HEK293 (cell line): Measurements from ENCODE around the gene RIMKLB.

ENCODE experiments used
- CTCF ChIA-PET: fragments of 350-600 bp; formaldehyde crosslinking; extraction: SDS; loops from one replicate; lab custom pipeline; 2021; ENCODE audit warnings: antibody characterized with exemption; lab: Yijun Ruan, JAX
- POLR2A ChIA-PET: fragments of 300-600 bp; formaldehyde crosslinking; extraction: SDS; loops from one replicate; lab custom pipeline; 2020; ENCODE audit warnings: antibody characterized with exemption, inconsistent platforms; lab: Yijun Ruan, JAX
- H3K27ac ChIP-seq: fragments of 200-500 bp; sonication (Bioruptor generic); 2 replicates; pipeline ENCODE4 v1.5.1; 2014; ENCODE audit warnings: low read depth, low read length, control low read depth, inconsistent platforms; ENCODE audit errors: extremely low read depth
- H3K36me3 ChIP-seq, 2 experiments: fragments of 200-500 bp in 1 of 2; sonication (Bioruptor generic) in 1 of 2; 1 replicate in 1 of 2; 2 replicates in 1 of 2; pipeline ENCODE4 v1.5.1; 2014 to 2017; ENCODE audit warnings: inconsistent platforms in 2 of 2, low read length in 2 of 2; ENCODE audit not compliant: control insufficient read depth in 2 of 2, insufficient read depth in 1 of 2
- H3K4me1 ChIP-seq: fragments of 200-500 bp; sonication (Bioruptor generic); 2 replicates; pipeline ENCODE4 v1.5.1; 2014; ENCODE audit warnings: mild to moderate bottlenecking, low read length, inconsistent platforms; ENCODE audit not compliant: control insufficient read depth, insufficient read depth
- H3K4me3 ChIP-seq: 2 replicates; pipeline ENCODE4 v1.5.1; 2011; ENCODE audit warnings: low read depth, mild to moderate bottlenecking, control low read depth, low read length, moderate library complexity
- H3K9me3 ChIP-seq: fragments of 200-500 bp; sonication (Bioruptor generic); 2 replicates; pipeline ENCODE4 v1.5.1; 2014; ENCODE audit warnings: low read depth, low read length, inconsistent platforms; ENCODE audit not compliant: control insufficient read depth, insufficient read depth
- KLF1 ChIP-seq: fragments of 450-650 bp; formaldehyde crosslinking; IDR thresholded peaks from 2 replicates; pipeline ENCODE4 v1.5.1; 2016; ENCODE audit warnings: missing biosample characterization, missing genetic modification characterization
- SCRT1 ChIP-seq: fragments of 450-650 bp; formaldehyde crosslinking; IDR thresholded peaks from 2 replicates; pipeline ENCODE4 v1.5.1; 2016; ENCODE audit warnings: missing biosample characterization, missing genetic modification characterization, borderline replicate concordance
- ZNF133 ChIP-seq: fragments of 450-650 bp; formaldehyde crosslinking; IDR thresholded peaks from 2 replicates; pipeline ENCODE4 v1.5.1; 2016; ENCODE audit warnings: missing biosample characterization, missing genetic modification characterization
- ZNF155 ChIP-seq: fragments of 450-650 bp; formaldehyde crosslinking; IDR thresholded peaks from 2 replicates; pipeline ENCODE4 v1.5.1; 2016; ENCODE audit warnings: missing biosample characterization, missing genetic modification characterization
- ZNF175 ChIP-seq: fragments of 450-650 bp; formaldehyde crosslinking; IDR thresholded peaks from 2 replicates; pipeline ENCODE4 v1.5.1; 2016; ENCODE audit warnings: missing biosample characterization, missing genetic modification characterization
- ZNF211 ChIP-seq: fragments of 450-650 bp; formaldehyde crosslinking; IDR thresholded peaks from 2 replicates; pipeline ENCODE4 v1.5.1; 2016; ENCODE audit warnings: low read depth, missing biosample characterization, missing genetic modification characterization
- ZNF23 ChIP-seq: fragments of 450-650 bp; formaldehyde crosslinking; IDR thresholded peaks from 2 replicates; pipeline ENCODE4 v1.5.1; 2016; ENCODE audit warnings: missing biosample characterization, missing genetic modification characterization, borderline replicate concordance
- ZNF366 ChIP-seq: fragments of 450-650 bp; formaldehyde crosslinking; conservative IDR thresholded peaks from 2 replicates; pipeline ENCODE4 v1.5.1; 2016; ENCODE audit warnings: missing biosample characterization, missing genetic modification characterization
- ZNF37A ChIP-seq: fragments of 450-650 bp; IDR thresholded peaks from 2 replicates; pipeline ENCODE4 v1.5.1; 2018; ENCODE audit warnings: missing biosample characterization, missing genetic modification characterization
- ZNF416 ChIP-seq: fragments of 450-650 bp; formaldehyde crosslinking; IDR thresholded peaks from 2 replicates; pipeline ENCODE4 v1.5.1; 2016; ENCODE audit warnings: missing biosample characterization, missing genetic modification characterization
- ZNF433 ChIP-seq: fragments of 450-650 bp; formaldehyde crosslinking; IDR thresholded peaks from 2 replicates; pipeline ENCODE4 v1.5.1; 2016; ENCODE audit warnings: missing biosample characterization, missing genetic modification characterization, low read depth
- ZNF555 ChIP-seq: fragments of 450-650 bp; formaldehyde crosslinking; conservative IDR thresholded peaks from 2 replicates; pipeline ENCODE4 v1.5.1; 2017; ENCODE audit warnings: missing biosample characterization, mild to moderate bottlenecking, missing genetic modification characterization, inconsistent platforms
- ZNF626 ChIP-seq: fragments of 450-650 bp; sonication (Bioruptor Pico); formaldehyde crosslinking; IDR thresholded peaks from 2 replicates; pipeline ENCODE4 v1.5.1; 2018; ENCODE audit warnings: missing biosample characterization, missing genetic modification characterization, inconsistent platforms
- TF ChIP-seq, protein P1 (sequence below): fragments of 450-650 bp; formaldehyde crosslinking; IDR thresholded peaks from 2 replicates; pipeline ENCODE4 v1.5.1; 2017; ENCODE audit warnings: missing biosample characterization, missing genetic modification characterization
- TF ChIP-seq, protein P2 (sequence below): fragments of 450-650 bp; formaldehyde crosslinking; IDR thresholded peaks from 2 replicates; pipeline ENCODE4 v1.5.1; 2016; ENCODE audit warnings: missing biosample characterization, missing genetic modification characterization
- TF ChIP-seq, protein P3 (sequence below): fragments of 450-650 bp; formaldehyde crosslinking; IDR thresholded peaks from 2 replicates; pipeline ENCODE4 v1.5.1; 2016; ENCODE audit warnings: missing biosample characterization, missing genetic modification characterization
- TF ChIP-seq, protein P4 (sequence below): sonication (generic); formaldehyde crosslinking; IDR thresholded peaks from 2 replicates; pipeline ENCODE4 v1.8.1; 2022; ENCODE audit warnings: mild to moderate bottlenecking, moderate library complexity, missing genetic modification reagents

The RIMKLB gene

DNA sequence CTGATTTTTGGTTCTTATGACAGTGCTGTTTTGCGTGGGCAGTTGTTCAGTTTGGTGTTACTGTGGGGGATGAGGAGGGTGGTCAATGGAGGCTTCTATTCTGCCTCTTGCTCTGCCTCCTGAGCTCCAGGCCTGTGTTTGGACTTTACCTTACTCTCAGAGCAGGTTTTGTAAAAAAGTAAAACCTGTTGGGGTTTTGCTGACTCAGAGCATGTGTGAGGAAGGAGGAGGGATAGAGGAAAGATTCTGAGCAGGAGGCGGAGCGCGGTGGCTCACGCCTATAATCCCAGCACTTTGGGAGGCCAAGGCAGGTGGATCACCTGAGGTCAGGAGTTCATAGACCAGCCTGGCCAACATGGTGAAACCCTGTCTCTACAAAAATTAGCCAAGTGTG, 131.3 kb downstream of the RIMKLB start:
- Histone ChIP-seq H3K9me3 (no peaks in the 10 kb centered on the region), H3K27ac (no peak overlapping the region), H3K36me3 (no peaks in the 10 kb centered on the region), H3K4me1 (no peaks in the 10 kb centered on the region), H3K4me3 (no peak overlapping the region)
- CTCF ChIA-PET, result interaction anchor here (1.2 kb wide), 1 partner anchor 148 kb away, joined by 3 read pairs; no protein-coding TSS in a partner anchor
- TF ChIP-seq SCRT1 (no peak), ZNF433 (tag by site-specific recombination) (no peak), ZNF366 (tag by site-specific recombination) (no peak), ZNF175 (tag by site-specific recombination) (no peak), ZNF416 (tag by site-specific recombination) (no peak)
- TF ChIP-seq, protein P1, sequence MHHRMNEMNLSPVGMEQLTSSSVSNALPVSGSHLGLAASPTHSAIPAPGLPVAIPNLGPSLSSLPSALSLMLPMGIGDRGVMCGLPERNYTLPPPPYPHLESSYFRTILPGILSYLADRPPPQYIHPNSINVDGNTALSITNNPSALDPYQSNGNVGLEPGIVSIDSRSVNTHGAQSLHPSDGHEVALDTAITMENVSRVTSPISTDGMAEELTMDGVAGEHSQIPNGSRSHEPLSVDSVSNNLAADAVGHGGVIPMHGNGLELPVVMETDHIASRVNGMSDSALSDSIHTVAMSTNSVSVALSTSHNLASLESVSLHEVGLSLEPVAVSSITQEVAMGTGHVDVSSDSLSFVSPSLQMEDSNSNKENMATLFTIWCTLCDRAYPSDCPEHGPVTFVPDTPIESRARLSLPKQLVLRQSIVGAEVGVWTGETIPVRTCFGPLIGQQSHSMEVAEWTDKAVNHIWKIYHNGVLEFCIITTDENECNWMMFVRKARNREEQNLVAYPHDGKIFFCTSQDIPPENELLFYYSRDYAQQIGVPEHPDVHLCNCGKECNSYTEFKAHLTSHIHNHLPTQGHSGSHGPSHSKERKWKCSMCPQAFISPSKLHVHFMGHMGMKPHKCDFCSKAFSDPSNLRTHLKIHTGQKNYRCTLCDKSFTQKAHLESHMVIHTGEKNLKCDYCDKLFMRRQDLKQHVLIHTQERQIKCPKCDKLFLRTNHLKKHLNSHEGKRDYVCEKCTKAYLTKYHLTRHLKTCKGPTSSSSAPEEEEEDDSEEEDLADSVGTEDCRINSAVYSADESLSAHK, result no peak
- POLR2A ChIA-PET, result interaction anchor here (0.7 kb wide), 1 partner anchor 12 kb away, joined by 6 read pairs; no protein-coding TSS in a partner anchor

DNA sequence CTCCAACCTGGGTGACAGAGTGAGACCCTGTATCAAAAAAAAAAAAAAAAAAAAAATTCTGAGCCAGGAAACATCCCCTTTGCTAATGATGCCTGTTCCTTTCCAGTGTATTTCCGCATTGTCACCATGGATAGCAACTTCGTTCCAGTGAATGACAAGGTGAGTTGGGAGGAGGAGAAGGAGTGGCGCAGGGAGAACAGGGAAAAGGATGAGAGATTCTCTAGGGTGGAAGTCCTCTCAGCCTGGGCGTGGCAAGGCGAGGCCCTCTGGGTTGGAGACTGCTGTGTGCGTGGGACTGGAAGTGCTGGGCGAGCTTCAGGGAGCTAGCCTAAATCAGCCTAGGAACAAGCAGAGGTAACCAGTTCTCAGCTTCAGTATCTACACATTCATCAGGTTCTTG, 131.8 kb downstream of the RIMKLB start:
- H3K4me1 ChIP-seq, result no peaks in the 10 kb centered on the region
- H3K9me3 ChIP-seq, result no peaks in the 10 kb centered on the region
- H3K27ac ChIP-seq, result no peak overlapping the region
- no peaks in the 10 kb centered on the region for H3K36me3 ChIP-seq
- no peak for TF ChIP-seq ZNF23 (tag by site-specific recombination)
- no peak for TF ChIP-seq ZNF155 (tag by site-specific recombination)
- TF ChIP-seq KLF1 (tag by site-specific recombination), result peak; percentile 30; the same call in 1 of the 2 replicates
- TF ChIP-seq, protein P2, sequence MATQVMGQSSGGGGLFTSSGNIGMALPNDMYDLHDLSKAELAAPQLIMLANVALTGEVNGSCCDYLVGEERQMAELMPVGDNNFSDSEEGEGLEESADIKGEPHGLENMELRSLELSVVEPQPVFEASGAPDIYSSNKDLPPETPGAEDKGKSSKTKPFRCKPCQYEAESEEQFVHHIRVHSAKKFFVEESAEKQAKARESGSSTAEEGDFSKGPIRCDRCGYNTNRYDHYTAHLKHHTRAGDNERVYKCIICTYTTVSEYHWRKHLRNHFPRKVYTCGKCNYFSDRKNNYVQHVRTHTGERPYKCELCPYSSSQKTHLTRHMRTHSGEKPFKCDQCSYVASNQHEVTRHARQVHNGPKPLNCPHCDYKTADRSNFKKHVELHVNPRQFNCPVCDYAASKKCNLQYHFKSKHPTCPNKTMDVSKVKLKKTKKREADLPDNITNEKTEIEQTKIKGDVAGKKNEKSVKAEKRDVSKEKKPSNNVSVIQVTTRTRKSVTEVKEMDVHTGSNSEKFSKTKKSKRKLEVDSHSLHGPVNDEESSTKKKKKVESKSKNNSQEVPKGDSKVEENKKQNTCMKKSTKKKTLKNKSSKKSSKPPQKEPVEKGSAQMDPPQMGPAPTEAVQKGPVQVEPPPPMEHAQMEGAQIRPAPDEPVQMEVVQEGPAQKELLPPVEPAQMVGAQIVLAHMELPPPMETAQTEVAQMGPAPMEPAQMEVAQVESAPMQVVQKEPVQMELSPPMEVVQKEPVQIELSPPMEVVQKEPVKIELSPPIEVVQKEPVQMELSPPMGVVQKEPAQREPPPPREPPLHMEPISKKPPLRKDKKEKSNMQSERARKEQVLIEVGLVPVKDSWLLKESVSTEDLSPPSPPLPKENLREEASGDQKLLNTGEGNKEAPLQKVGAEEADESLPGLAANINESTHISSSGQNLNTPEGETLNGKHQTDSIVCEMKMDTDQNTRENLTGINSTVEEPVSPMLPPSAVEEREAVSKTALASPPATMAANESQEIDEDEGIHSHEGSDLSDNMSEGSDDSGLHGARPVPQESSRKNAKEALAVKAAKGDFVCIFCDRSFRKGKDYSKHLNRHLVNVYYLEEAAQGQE (tag by site-specific recombination), result peak; percentile 89
- ChIA-PET CTCF (no interaction called here), POLR2A (interaction anchor here (0.7 kb wide), 1 partner anchor 12 kb away, joined by 6 read pairs; no protein-coding TSS in a partner anchor)
- H3K4me3 ChIP-seq, result no peak overlapping the region

DNA sequence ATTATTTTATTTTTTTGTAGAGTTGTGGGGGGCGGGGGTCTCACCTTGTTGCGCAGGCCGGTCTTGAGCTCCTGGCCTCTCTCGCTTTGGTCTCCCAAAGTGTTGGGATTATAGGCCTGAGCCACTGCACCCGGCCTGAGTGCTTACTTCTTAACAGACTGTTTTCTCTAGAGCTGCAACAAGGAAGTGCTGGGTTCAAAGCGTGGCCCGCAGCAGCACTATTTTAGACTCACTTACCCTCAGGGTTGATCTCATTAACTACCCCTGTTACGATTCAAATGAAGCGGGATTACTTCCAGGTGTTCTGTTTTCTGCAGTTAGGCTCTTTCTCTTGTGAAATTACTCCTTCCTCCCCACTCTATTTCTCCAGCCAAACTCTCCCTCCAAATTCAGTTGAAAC, 133.3 kb downstream of the RIMKLB start:
- Histone ChIP-seq H3K27ac (no peak overlapping the region), H3K36me3 (no peaks in the 10 kb centered on the region), H3K4me1 (no peaks in the 10 kb centered on the region), H3K9me3 (no peaks in the 10 kb centered on the region), H3K4me3 (no peak overlapping the region)
- ChIA-PET POLR2A (no interaction called here), CTCF (interaction anchor here (0.5 to 0.6 kb wide), 2 partner anchors 102 to 174 kb away, joined by 3 read pairs; no protein-coding TSS in a partner anchor)
- TF ChIP-seq ZNF211 (tag by site-specific recombination), result no peak
- no peak for TF ChIP-seq ZNF133
- TF ChIP-seq, protein P3, sequence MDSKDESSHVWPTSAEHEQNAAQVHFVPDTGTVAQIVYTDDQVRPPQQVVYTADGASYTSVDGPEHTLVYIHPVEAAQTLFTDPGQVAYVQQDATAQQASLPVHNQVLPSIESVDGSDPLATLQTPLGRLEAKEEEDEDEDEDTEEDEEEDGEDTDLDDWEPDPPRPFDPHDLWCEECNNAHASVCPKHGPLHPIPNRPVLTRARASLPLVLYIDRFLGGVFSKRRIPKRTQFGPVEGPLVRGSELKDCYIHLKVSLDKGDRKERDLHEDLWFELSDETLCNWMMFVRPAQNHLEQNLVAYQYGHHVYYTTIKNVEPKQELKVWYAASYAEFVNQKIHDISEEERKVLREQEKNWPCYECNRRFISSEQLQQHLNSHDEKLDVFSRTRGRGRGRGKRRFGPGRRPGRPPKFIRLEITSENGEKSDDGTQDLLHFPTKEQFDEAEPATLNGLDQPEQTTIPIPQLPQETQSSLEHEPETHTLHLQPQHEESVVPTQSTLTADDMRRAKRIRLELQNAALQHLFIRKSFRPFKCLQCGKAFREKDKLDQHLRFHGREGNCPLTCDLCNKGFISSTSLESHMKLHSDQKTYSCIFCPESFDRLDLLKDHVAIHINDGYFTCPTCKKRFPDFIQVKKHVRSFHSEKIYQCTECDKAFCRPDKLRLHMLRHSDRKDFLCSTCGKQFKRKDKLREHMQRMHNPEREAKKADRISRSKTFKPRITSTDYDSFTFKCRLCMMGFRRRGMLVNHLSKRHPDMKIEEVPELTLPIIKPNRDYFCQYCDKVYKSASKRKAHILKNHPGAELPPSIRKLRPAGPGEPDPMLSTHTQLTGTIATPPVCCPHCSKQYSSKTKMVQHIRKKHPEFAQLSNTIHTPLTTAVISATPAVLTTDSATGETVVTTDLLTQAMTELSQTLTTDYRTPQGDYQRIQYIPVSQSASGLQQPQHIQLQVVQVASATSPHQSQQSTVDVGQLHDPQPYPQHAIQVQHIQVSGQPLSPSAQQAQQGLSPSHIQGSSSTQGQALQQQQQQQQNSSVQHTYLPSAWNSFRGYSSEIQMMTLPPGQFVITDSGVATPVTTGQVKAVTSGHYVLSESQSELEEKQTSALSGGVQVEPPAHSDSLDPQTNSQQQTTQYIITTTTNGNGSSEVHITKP (tag by site-specific recombination), result no peak
- TF ChIP-seq ZNF37A (tag by site-specific recombination), result no peak
- TF ChIP-seq, protein P4, sequence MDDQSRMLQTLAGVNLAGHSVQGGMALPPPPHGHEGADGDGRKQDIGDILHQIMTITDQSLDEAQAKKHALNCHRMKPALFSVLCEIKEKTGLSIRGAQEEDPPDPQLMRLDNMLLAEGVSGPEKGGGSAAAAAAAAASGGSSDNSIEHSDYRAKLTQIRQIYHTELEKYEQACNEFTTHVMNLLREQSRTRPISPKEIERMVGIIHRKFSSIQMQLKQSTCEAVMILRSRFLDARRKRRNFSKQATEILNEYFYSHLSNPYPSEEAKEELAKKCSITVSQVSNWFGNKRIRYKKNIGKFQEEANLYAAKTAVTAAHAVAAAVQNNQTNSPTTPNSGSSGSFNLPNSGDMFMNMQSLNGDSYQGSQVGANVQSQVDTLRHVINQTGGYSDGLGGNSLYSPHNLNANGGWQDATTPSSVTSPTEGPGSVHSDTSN (CRISPR knock-in tag), result no peak
- no peak for TF ChIP-seq ZNF626
- no peak for TF ChIP-seq ZNF555 (tag by site-specific recombination)
